Calu3 (cell line): ENCODE data around the gene ZNF430. TPM values are rescaled to one million over a fixed set of nuclear protein-coding genes. Genes with fewer than 3 reads are reported as not detected.
A peak's percentile ranks its signal among the peaks of the same experiment; 100 is the strongest.
"Not testable (repeated sequence)": the region's sequence is repeated elsewhere in the genome, so short reads cannot be mapped to it uniquely, and the experiment has no call there.

Source experiments
- Bru-seq: library from RNA; stranded (reverse); fragments of 400-500 nt; gene quantifications from one replicate; lab custom pipeline; 2021; lab: Mats Ljungman, UMichigan
- BruChase-seq, 2 experiments: library from RNA; stranded (reverse); fragments of 400-500 nt; gene quantifications; one replicate each; lab custom pipeline; 2021; lab: Mats Ljungman, UMichigan
- BruUV-seq: library from RNA; stranded (reverse); fragments of 400-500 nt; replicated peaks from 2 replicates; lab custom pipeline; 2021; lab: Mats Ljungman, UMichigan
- CTCF ChIA-PET: fragments of 300-600 bp; sonication (Branson Sonifier 250); formaldehyde crosslinking; loops from one replicate; lab custom pipeline; 2022; ENCODE audit warnings: antibody characterized with exemption; lab: Charles Lee
- DNase-seq: peaks from one replicate; pipeline ENCODE4 v3.0.0; 2022
- H3K27ac Mint-ChIP-seq: one replicate; pipeline ENCODE4 v1.8.0; 2022; ENCODE audit warnings: mixed read lengths; ENCODE audit not compliant: unreplicated experiment
- H3K27me3 Mint-ChIP-seq: one replicate; pipeline ENCODE4 v1.8.0; 2022; ENCODE audit warnings: mixed read lengths; ENCODE audit not compliant: unreplicated experiment
- H3K36me3 Mint-ChIP-seq: one replicate; pipeline ENCODE4 v1.8.0; 2022; ENCODE audit warnings: mild to moderate bottlenecking, moderate library complexity, mixed read lengths; ENCODE audit not compliant: insufficient read depth, unreplicated experiment
- H3K4me1 Mint-ChIP-seq: one replicate; pipeline ENCODE4 v1.8.0; 2022; ENCODE audit warnings: mild to moderate bottlenecking, low read depth, mixed read lengths; ENCODE audit not compliant: unreplicated experiment
- H3K4me3 Mint-ChIP-seq: one replicate; pipeline ENCODE4 v1.8.0; 2022; ENCODE audit warnings: mild to moderate bottlenecking, low read depth, moderate library complexity, mixed read lengths; ENCODE audit not compliant: unreplicated experiment
- H3K9me3 Mint-ChIP-seq: one replicate; pipeline ENCODE4 v1.8.0; 2022; ENCODE audit warnings: low read depth, mixed read lengths; ENCODE audit not compliant: unreplicated experiment
- intact Hi-C: fragments of 100-400 bp; cut with micrococcal nuclease; formaldehyde crosslinking; loops from one replicate; pipeline ENCODE4 v1.10.0; 2022; ENCODE audit not compliant: unreplicated experiment
- long read RNA-seq: library from polyadenylated mRNA; stranded (forward); transcript quantifications from one replicate; pipeline ENCODE4 v2.0.0, GENCODE V29; 2022
- total RNA-seq: library from RNA; stranded (reverse); gene quantifications from 2 replicates; pipeline ENCODE4 v1.2.3, GENCODE V29; 2022
- TF ChIP-seq, protein P1 (sequence below): fragments of 200-600 bp; IDR thresholded peaks from one replicate; pipeline ENCODE4 v1.8.0; 2022; ENCODE audit warnings: antibody characterized with exemption; ENCODE audit not compliant: unreplicated experiment

The ZNF430 gene
- total RNA-seq (5.0 and 6.1 TPM in 2 replicates), Bru-seq, nascent RNA (percentile 74 among the genes with signal in this experiment), BruChase-seq, experiment 1, labeled RNA remaining after a 6-hour chase (percentile 58 among the genes with signal in this experiment), BruChase-seq, experiment 2, labeled RNA remaining after a 2-hour chase (percentile 59 among the genes with signal in this experiment)
- long read RNA-seq, partial matches to known transcripts, result 0 of 4 reads
- long read RNA-seq, other reads (novel, unspliced or antisense), result 1 of 4 reads

DNA sequence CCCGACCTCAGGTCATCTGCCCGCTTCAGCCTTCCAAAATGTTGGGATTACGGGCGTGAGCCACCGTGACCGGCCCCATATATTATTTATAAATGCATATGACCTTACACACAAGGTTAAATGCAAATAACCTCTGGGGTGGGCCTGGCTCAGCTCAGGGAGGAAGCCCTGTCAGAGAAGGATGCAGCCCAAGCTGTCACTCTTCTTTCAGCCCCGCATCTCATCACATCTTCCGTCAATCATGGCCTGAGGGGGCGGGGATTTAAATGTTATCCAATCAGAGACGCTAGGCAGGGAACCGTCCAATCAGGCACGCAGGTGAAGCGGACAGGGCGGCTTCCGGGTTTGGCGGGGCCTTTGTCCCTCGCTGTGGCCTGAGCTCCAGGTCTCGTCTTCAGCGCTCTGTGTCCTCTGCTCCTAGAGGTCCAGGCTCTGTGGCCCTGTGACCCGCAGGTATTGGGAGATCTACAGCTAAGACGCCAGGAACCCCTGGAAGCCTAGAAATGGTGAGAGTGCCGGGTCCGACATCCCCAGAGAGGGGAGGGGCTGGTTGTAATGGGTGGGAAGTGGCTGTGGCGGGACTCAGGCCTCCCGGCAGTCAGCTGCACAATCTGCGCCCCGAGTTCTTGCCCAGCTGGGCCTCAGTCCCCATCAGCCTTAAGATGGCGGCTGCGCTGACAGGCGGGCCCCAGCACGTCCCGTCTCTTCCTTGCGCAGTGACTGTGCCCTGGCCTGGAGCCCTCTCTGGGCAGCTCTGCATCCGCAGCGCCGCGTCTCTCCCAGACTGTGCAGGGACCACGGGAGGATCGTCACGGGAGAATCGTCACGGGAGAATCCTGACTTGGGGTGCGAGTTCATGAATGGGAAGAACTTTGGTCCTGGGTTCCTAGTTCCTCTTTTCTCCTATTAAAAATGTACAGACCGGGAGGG lies at the start of gene ZNF430:
TSS of gene ZNF430 (plus strand) at position 360 of the 930 bp plus-strand sequence. CDS start at position 504, 144 bp downstream.
- intact Hi-C loops, result no loop called here
- Mint-ChIP-seq H3K27ac (peak within 1 kb of the TSS; percentile 96), H3K4me1 (peaks cover 8% of the 10 kb centered on the region), H3K36me3 (peaks cover 18% of the 10 kb centered on the region), H3K27me3 (no peaks in the 10 kb centered on the region), H3K9me3 (no peaks in the 10 kb centered on the region), H3K4me3 (peak within 1 kb of the TSS; percentile 98)
- TSS peak; percentile 54 for BruUV-seq
- TF ChIP-seq, protein P1, sequence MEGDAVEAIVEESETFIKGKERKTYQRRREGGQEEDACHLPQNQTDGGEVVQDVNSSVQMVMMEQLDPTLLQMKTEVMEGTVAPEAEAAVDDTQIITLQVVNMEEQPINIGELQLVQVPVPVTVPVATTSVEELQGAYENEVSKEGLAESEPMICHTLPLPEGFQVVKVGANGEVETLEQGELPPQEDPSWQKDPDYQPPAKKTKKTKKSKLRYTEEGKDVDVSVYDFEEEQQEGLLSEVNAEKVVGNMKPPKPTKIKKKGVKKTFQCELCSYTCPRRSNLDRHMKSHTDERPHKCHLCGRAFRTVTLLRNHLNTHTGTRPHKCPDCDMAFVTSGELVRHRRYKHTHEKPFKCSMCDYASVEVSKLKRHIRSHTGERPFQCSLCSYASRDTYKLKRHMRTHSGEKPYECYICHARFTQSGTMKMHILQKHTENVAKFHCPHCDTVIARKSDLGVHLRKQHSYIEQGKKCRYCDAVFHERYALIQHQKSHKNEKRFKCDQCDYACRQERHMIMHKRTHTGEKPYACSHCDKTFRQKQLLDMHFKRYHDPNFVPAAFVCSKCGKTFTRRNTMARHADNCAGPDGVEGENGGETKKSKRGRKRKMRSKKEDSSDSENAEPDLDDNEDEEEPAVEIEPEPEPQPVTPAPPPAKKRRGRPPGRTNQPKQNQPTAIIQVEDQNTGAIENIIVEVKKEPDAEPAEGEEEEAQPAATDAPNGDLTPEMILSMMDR, result no peak
- CTCF ChIA-PET, result no interaction called here
- peak; percentile 86 for DNase-seq

DNA sequence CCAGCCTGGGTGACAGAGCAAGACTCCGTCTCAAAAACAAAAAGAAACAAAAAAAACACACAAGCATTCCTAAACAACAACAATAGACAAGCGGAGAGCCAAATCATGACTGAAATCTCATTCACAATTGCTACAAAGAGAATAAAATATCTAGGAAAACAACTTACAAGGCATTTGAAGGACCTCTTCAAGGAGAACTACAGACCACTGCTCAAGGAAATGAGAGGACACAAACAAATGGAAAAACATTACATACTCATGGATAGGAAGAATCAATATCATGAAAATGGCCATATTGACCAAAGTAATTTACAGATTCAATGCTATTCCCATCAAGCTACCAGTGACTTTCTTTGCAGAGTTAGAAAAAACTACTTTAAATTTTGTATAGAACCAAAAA lies 27.7 kb upstream of the ZNF430 start:
- H3K27ac Mint-ChIP-seq, intact Hi-C loops, H3K27me3 Mint-ChIP-seq, CTCF ChIA-PET, DNase-seq, H3K4me1 Mint-ChIP-seq, BruUV-seq, H3K9me3 Mint-ChIP-seq, H3K36me3 Mint-ChIP-seq, H3K4me3 Mint-ChIP-seq: not testable (repeated sequence)

DNA sequence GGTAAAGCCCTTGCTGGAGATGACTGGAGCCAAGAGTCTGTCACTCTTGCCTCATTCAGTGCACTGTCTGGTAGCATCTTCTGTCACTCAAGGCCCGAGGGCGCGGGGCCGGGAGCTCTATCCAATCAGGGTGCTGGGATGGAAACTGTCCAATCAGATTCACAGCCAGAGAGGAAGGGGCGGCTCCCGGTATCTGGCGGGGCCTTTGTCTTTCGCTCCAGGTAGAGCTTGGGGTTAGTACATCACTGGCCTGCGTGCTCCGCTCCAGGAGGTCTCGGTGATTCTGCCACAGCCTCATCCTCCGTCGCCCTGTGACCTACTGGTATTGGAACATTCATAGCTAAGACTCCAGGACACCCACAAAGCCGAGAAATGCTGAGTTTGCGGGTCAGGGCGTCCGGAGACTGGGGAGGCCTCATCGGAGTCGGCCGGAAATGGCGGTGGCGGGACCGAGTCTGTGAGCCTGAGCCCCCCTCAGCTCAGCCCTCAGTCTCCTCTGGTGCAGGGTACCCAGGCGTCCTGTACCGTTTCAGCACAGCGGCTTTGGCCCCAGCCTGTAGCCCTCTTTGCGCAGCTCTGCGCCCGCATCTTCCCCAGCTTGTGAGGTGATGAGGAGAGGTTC lies 20.6 kb upstream of the ZNF430 start:
- no peaks in the 10 kb centered on the region for H3K4me1 Mint-ChIP-seq
- peaks cover 5% of the 10 kb centered on the region for H3K36me3 Mint-ChIP-seq
- BruUV-seq, result TSS peak; percentile 58
- TF ChIP-seq, protein P1, result no peak
- peak; percentile 37 for DNase-seq
- CTCF ChIA-PET, result no interaction called here
- H3K9me3 Mint-ChIP-seq, result peaks cover 6% of the 10 kb centered on the region
- H3K27me3 Mint-ChIP-seq, result no peaks in the 10 kb centered on the region
- intact Hi-C loops, result no loop called here
- peak overlapping the region; percentile 56 for H3K4me3 Mint-ChIP-seq
- no peak overlapping the region for H3K27ac Mint-ChIP-seq

DNA sequence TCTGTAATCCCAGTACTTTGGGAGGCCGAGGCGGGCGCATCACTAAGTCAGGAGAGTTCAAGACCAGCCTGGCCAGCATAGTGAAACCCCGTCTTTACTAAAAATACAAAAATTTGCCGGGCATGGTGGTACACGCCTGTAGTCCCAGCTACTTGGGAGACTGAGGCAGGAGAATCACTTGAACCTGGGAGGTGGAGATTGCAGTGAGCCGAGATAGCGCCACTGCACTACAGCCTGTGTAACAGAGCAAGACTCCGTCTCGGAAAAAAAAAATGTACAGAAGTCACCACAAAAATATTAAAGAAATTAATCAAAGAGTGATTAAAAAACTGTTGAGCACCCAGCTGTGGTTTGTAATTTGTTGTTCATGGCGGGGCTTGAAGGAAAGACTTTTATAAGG lies 781 bp downstream of the ZNF430 start:
- intact Hi-C loops, H3K9me3 Mint-ChIP-seq, BruUV-seq, DNase-seq, H3K4me1 Mint-ChIP-seq, CTCF ChIA-PET, H3K27me3 Mint-ChIP-seq: not testable (repeated sequence)
- Mint-ChIP-seq H3K27ac (peak overlapping the region; percentile 96), H3K4me3 (peak overlapping the region; percentile 98), H3K36me3 (peaks cover 24% of the 10 kb centered on the region)

DNA sequence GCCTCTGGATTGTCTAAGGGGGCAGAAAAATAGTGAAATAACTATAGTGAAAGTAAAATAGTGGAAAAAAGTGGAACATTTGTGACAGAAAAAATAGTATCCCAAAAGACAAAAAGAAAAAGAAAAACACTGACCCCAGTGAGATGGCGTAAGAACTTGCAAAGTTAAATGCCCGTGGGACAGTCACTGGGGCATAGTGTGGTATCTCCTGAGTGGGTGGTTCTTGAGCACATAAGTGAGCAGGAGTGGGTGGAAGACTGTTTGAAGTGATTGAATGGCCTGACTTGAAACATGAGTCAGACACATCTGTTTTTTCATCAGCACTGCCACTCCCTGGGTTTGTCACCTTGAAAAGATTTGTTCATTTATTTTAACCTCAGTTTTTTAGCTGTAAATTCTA lies 2.5 kb downstream of the ZNF430 start:
- intact Hi-C loops, result no loop called here
- Mint-ChIP-seq H3K9me3 (peaks cover 2% of the 10 kb centered on the region), H3K4me1 (peaks cover 8% of the 10 kb centered on the region), H3K4me3 (no peak overlapping the region), H3K27me3 (no peaks in the 10 kb centered on the region), H3K36me3 (peaks cover 24% of the 10 kb centered on the region), H3K27ac (no peak overlapping the region)
- no TSS peak for BruUV-seq
- TF ChIP-seq, protein P1, result no peak
- CTCF ChIA-PET, result no interaction called here
- DNase-seq, result no peak
